Esophagus (tissue), 2 donors: Measurements from ENCODE around the gene RAB31. TPM values are rescaled to one million over a fixed set of nuclear protein-coding genes. Genes with fewer than 3 reads are reported as not detected.
A peak's percentile ranks its signal among the peaks of the same experiment; 100 is the strongest.

ENCODE experiments used
- H3K27ac ChIP-seq, 2 donors: one replicate each; pipeline ENCODE4 v1.5.1; 2013; ENCODE audit warnings: low read depth in 2 of 2, mild to moderate bottlenecking in 2 of 2, inconsistent platforms in 1 of 2, low read length in 1 of 2, moderate library complexity in 1 of 2
- H3K27me3 ChIP-seq, 2 donors: one replicate each; pipeline ENCODE4 v1.6.1; 2013; ENCODE audit warnings: low read length in 2 of 2, control low read depth in 1 of 2, mild to moderate bottlenecking in 1 of 2; ENCODE audit not compliant: insufficient read depth in 2 of 2, control insufficient read depth in 1 of 2
- H3K36me3 ChIP-seq, 2 donors: one replicate each; pipeline ENCODE4 v1.6.1; 2013; ENCODE audit warnings: low read length in 1 of 2; ENCODE audit not compliant: control insufficient read depth in 2 of 2, insufficient read depth in 2 of 2
- H3K4me1 ChIP-seq, 2 donors: one replicate each; pipeline ENCODE4 v1.6.1; 2013; ENCODE audit warnings: low read length in 1 of 2; ENCODE audit not compliant: control insufficient read depth in 2 of 2, insufficient read depth in 2 of 2
- H3K4me3 ChIP-seq, 2 donors: one replicate each; pipeline ENCODE4 v1.5.1; 2013; ENCODE audit warnings: low read length in 2 of 2, mild to moderate bottlenecking in 2 of 2, low read depth in 1 of 2, moderate library complexity in 1 of 2
- H3K9me3 ChIP-seq, 2 donors: one replicate each; pipeline ENCODE4 v1.6.1; 2013; ENCODE audit warnings: mild to moderate bottlenecking in 2 of 2, low read depth in 1 of 2, low read length in 1 of 2, moderate library complexity in 1 of 2; ENCODE audit not compliant: control insufficient read depth in 2 of 2, insufficient read depth in 1 of 2
- WGBS, 2 donors: extraction: QIAGEN DNeasy Blood & Tissue Kit; methylation state at CpG; one replicate each; pipeline ENCODE4 v1.1.7; 2013; 5-methylcytosine and 5-hydroxymethylcytosine counted together
- polyA plus RNA-seq, 2 donors: library from polyadenylated mRNA; stranded (reverse); fragments of 200-250 nt; gene quantifications; one replicate each; pipeline ENCODE4 v1.2.3, GENCODE V29; 2013
- donor health status: healthy with polysubstance abuse.
- donor health status: Bipolar disorder and iron deficiency.

Gene RAB31
- polyA plus RNA-seq, 2 donors, result 10.7 to 17.5 TPM

DNA sequence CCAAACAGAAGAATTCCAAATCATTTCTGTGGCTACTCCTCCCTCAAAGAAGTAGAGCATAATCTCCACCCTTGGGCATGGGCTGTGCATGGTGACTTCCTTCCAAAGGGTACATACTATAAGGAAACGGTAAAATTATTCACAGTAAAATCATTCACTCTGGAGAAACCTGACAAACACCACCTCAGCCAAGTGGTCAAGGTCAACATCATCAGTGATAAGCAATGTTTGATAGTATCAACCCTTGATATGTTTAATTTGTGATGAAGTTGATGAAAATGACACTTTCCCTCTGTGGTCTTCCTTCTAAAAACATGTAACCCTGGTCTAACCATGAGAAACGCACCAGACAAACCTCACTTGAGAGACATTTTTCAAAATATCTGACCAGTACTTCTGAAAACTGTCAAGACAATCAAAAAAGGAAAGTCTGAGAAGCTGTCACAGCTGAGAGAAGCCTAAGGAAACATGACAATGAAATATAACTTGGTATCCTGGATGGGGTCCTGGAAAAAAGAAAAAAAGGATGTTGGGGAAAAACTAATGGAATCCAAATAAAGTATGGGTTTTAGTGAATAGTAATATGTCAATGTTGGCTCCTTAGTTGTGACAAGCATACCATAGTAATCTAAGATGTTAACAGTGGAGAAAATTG is 168.2 kb downstream of the RAB31 start:
- no peaks in the 10 kb centered on the region for H3K27me3 ChIP-seq
- no peaks in the 10 kb centered on the region for H3K4me1 ChIP-seq
- no peak overlapping the region for H3K27ac ChIP-seq
- H3K9me3 ChIP-seq, result no peaks in the 10 kb centered on the region
- WGBS, 2 donors, result 80 to 88% methylated on average over 2 of the region's 2 CpGs
- H3K36me3 ChIP-seq, result no peaks in the 10 kb centered on the region
- H3K4me3 ChIP-seq, result no peak overlapping the region

DNA sequence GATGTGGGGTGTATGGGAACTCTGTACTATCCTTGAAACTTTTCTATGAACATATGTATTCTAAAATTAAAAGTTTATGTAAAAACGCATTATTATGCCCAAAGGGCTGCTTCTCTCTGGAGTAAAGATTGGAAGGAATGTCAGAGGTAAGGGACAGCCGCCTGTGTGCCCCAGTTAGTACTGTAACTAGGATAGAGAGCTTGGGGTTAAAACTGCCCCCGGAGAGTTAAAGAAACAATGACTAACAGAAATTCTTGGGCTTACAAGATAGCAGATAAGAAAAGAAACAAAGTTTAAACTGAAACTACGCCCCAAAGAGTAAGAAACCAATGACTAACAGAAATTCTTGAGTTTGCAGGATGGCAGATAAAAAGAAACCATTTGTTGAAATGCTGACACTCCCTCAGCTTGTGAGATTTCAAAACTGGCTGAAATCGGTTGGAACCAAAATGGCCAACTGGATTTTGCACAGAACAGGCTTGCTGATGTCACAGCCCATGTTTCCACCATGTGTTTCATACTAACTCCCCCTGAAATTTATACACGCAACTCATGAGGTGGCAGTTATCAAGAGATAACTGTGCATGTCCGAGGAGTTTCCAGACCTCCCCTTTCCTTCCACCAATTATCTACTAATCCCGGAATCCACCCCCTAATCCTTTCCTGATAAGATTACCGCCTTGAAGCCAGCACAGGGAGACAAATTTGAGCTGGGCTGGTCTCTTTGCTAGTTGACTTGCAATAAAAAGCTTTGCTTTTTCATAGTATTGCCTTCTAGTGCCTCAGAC is 169.0 kb downstream of the RAB31 start:
- 41 to 51% methylated on average over 9 of the region's 9 CpGs for WGBS, 2 donors
- H3K4me1 ChIP-seq, result no peaks in the 10 kb centered on the region
- no peaks in the 10 kb centered on the region for H3K36me3 ChIP-seq
- no peaks in the 10 kb centered on the region for H3K9me3 ChIP-seq
- H3K27ac ChIP-seq, result peak overlapping the region in 1 of 2 donors; percentile 17
- H3K4me3 ChIP-seq, result no peak overlapping the region
- H3K27me3 ChIP-seq, result no peaks in the 10 kb centered on the region

DNA sequence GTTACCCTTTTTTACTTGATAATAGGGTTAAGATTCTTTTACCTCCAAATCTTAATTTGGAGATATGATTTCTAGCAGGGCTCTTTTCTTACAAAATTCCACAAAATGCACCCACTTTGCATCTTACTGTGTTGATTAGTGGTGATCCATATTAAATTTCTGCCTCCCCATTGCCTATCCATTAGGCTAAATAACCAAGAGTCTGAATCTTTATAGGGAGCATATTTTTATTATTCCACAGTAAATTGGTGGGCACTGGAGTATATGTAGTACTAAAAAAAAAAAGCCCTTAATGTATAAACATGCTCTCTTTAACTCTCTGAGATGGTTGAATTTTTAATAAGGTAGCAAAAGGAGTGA is 169.5 kb downstream of the RAB31 start:
- Histone ChIP-seq H3K9me3 (no peaks in the 10 kb centered on the region), H3K27me3 (no peaks in the 10 kb centered on the region), H3K4me1 (no peaks in the 10 kb centered on the region), H3K36me3 (no peaks in the 10 kb centered on the region), H3K27ac (no peak overlapping the region), H3K4me3 (no peak overlapping the region)

DNA sequence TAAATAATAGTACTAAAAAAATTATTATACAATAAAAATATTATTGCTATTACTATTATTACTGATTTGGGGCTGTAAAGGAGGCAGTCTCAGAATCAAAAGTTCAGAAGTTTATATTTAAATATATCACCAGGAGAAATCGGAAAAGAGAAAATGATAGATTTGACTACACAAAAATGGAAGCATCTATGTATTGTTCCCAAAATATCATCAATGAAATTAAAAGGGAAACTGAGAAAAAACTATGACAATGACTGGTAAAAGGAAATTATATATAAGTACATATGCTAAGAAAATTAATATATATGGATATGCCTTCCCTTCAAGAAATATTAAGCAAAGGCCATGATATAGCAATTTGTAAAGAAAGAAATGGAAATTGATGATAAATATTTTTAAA is 170.0 kb downstream of the RAB31 start:
- Histone ChIP-seq H3K4me1 (no peaks in the 10 kb centered on the region), H3K36me3 (no peaks in the 10 kb centered on the region), H3K9me3 (no peaks in the 10 kb centered on the region), H3K4me3 (no peak overlapping the region), H3K27me3 (no peaks in the 10 kb centered on the region), H3K27ac (no peak overlapping the region)
- 94 to 95% methylated on average over 1 of the region's 1 CpG for WGBS, 2 donors

DNA sequence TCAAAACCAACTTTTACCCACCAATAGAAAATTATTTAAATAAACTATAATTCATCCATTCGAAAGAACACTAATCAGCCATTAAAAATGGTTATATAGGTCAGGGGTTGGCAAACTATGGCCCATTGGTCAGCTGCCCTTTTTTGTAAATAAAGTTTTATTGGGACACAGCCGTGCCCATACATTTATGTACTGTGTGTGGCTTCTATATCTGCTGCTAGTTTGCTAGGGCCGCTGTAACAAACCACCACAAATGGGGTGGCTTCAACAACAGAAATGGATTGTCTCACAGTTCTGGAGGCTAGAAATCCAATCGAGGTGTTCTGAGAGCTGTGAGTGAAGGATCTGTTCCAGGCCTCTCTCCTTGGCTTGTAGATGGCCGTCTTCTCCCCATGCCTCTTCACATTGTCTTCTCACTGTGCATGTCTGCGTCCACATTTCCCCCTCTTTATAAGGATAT is 170.7 kb downstream of the RAB31 start:
- Histone ChIP-seq H3K27me3 (no peaks in the 10 kb centered on the region), H3K9me3 (no peaks in the 10 kb centered on the region), H3K36me3 (no peaks in the 10 kb centered on the region), H3K27ac (no peak overlapping the region), H3K4me3 (no peak overlapping the region), H3K4me1 (no peaks in the 10 kb centered on the region)
- WGBS, 2 donors, result 94% methylated on average over 6 of the region's 6 CpGs

DNA sequence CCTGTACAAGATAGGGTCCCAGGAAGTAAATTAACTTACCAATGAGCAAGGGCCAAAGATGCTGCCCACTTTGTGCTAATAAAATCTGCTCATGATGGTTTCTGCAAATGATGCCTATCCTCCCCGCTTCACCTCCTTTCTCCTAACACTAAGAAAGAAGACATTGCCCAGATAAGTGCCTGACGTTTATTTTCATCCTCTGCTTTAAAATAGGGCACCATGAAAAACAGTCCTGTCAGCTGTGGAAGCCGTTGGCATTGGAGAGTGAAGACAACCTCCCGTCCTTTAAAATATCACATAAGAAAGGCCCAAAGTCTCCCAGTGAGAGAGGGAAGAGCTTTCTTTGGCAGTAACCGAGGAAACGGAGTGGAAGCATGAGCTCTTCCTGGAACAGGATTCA is 176.0 kb downstream of the RAB31 start:
- H3K4me3 ChIP-seq, result no peak overlapping the region
- H3K9me3 ChIP-seq, result no peaks in the 10 kb centered on the region
- no peaks in the 10 kb centered on the region for H3K27me3 ChIP-seq
- H3K27ac ChIP-seq, result no peak overlapping the region
- no peaks in the 10 kb centered on the region for H3K36me3 ChIP-seq
- WGBS, 2 donors, result 88 to 93% methylated on average over 6 of the region's 6 CpGs
- no peaks in the 10 kb centered on the region for H3K4me1 ChIP-seq

DNA sequence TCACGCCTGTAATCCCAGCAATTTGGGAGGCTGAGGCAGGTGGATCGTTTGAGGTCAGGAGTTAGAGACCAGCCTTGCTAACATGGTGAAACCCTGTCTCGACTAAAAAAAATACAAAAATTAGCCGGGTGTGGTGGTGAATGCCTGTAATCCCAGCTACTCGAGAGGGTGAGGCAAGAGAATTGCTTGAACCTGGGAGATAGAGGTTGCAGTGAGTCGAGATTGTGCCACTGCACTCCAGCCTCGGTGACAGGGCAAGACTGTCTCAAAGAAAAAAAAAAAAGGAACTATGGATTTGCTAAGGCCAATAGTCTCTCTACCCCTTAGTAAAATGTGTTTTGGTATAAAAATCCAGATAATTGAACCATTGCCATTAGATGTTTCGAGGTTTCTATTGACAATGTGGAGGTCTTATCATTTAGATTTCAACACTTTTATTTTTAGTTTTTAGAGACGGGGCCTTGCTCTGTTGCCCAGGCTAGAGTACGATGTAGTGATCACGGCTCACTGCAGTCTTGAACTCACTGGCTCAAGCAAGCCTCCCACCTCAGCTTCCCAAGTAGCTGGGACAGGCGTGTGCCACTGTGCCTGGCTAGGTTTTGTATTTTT is 176.5 kb downstream of the RAB31 start:
- H3K4me3 ChIP-seq, result no peak overlapping the region
- no peaks in the 10 kb centered on the region for H3K9me3 ChIP-seq
- no peaks in the 10 kb centered on the region for H3K4me1 ChIP-seq
- WGBS, 2 donors, result 92 to 96% methylated on average over 12 of the region's 12 CpGs
- H3K27me3 ChIP-seq, result no peaks in the 10 kb centered on the region
- H3K36me3 ChIP-seq, result no peaks in the 10 kb centered on the region
- no peak overlapping the region for H3K27ac ChIP-seq

DNA sequence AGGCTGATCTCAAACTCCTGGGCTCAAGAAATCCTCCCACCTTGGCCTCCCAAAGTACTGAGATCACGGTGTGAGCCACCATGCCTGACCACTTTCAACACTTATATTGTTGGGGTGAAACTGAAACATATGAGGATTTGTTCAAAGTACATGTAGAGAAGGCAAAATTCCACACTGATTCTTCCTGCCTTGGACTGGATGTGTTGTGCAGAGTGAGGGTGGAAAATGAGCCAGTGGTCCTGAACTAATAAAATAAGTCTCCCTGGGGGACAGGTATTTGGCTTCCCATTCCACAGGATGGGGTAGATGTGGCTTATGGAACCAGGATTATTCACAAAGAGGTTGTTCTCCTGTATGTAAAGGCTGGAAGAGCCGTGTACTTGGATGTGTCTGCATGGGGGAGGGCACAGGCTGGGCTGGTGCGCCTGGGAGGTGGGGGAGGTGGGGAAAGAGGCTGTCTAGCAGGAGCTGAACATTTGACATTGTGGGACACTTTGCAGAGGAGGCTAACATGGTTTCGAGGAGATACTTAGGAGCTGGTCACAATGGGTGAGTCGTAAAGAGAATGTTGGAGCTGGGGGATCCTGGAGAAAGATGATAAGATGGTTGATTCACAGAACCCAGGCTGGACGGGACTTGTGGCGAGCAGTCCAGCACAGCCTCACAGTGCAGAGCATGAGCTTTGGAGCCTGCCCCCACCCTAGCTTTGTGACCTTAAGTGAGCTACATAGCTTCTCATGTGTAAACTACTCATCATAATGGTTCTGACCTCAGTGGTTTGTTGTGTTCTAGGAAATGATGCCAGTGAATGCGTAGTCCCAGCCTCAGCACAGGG is 177.3 kb downstream of the RAB31 start, which contains the start of gene TXNDC2:
Gene TXNDC2, plus strand, starts transcription at position 804 of the 835 bp plus-strand sequence. CDS start 708 bp downstream, outside the sequence.
- no peak within 1 kb of the TSS for H3K27ac ChIP-seq
- no peaks in the 10 kb centered on the region for H3K9me3 ChIP-seq
- no peaks in the 10 kb centered on the region for H3K36me3 ChIP-seq
- H3K27me3 ChIP-seq, result no peaks in the 10 kb centered on the region
- H3K4me1 ChIP-seq, result no peaks in the 10 kb centered on the region
- no peak within 1 kb of the TSS for H3K4me3 ChIP-seq
- 90 to 91% methylated on average over 8 of the region's 8 CpGs for WGBS, 2 donors

DNA sequence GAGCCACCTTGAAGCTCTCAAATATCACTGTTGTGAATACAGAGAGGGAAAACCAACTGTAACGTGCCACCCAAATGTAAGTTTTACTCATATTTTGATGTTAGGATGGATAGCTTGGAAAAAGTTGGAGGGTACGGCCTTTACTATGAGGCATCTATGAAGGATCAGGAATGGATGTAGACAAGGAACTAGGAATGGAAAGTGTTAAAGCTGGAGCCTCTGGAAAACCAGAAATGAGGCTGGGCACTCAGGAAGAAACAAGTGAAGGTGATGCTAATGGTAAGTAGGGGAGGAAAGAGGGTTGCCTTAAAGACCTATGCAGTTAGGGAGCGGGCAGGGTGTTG is 177.9 kb downstream of the RAB31 start:
- Histone ChIP-seq H3K4me3 (no peak overlapping the region), H3K27ac (no peak overlapping the region), H3K4me1 (no peaks in the 10 kb centered on the region), H3K27me3 (no peaks in the 10 kb centered on the region), H3K36me3 (no peaks in the 10 kb centered on the region), H3K9me3 (no peaks in the 10 kb centered on the region)
- 93 to 96% methylated on average over 3 of the region's 3 CpGs for WGBS, 2 donors
